LNCaP clone FGC (cell line): ENCODE measurements around the gene TMSB10.
"Not testable (repeated sequence)": the region's sequence is repeated elsewhere in the genome, so short reads cannot be mapped to it uniquely, and the experiment has no call there.

ENCODE experiments used
- DNase-seq: peaks from one replicate; pipeline ENCODE4 v3.0.0-alpha.2; 2011; ENCODE audit warnings: low read depth
- H3K4me3 ChIP-seq: 2 replicates; pipeline ENCODE4 v1.5.1; 2011; ENCODE audit warnings: mild to moderate bottlenecking, low read depth, low read length, control low read depth
- CTCF ChIP-seq: IDR thresholded peaks from 2 replicates; pipeline ENCODE4 v1.5.1; 2012; ENCODE audit warnings: mild to moderate bottlenecking; ENCODE audit not compliant: control insufficient read depth, insufficient read depth; ENCODE audit errors: extremely low read depth

TMSB10 gene

GRCh38 chr2:84874381-84875212, 30.9 kb upstream of the TMSB10 start:
- no peak for TF ChIP-seq CTCF
- DNase-seq: no peak
- H3K4me3 ChIP-seq: no peak overlapping the region

DNA sequence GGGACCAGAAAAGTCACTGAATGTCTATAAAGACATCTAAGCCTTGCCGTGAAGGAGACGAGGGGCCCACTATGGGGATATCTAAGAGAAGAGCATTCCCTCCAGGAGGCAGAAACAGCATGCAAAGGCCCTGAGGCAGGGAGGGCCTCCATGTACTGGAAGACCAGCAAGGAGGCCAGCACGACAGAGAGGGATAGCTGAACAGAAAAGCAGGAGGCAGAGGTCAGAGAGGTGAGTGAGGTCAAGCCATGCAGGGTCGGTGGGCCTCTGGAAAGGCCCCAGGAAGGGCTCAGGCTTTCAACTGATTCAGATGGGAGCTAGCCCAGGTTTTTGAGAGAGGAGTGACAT, 30.3 kb upstream of the TMSB10 start:
- no peak overlapping the region for H3K4me3 ChIP-seq
- no peak for DNase-seq
- TF ChIP-seq CTCF: no peak

- not testable (repeated sequence) for DNase-seq, H3K4me3 ChIP-seq
Observed at GRCh38 chr2:84875619-84876018, 29.8 kb upstream of the TMSB10 start.

DNA sequence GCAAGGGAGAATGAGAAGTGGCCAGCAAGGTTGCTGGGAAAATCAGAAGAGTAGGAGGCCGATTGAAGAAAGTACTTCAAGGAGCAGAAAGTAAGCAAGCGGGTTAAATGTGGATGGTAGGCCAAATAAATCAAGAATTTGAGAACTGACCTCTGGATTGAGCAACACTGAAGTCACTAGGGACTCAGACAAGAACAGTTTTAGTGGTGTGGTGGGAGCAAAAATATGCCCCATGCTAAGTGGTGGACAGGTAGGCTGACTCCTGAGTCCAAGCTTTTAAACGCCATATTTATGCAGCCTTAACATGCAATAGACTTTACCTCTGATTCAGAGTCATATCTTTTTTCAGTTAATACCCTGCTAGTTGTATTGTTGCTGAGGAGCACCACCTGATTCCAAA, 29.1 kb upstream of the TMSB10 start:
- TF ChIP-seq CTCF: no peak
- H3K4me3 ChIP-seq: no peak overlapping the region
- no peak for DNase-seq

DNA sequence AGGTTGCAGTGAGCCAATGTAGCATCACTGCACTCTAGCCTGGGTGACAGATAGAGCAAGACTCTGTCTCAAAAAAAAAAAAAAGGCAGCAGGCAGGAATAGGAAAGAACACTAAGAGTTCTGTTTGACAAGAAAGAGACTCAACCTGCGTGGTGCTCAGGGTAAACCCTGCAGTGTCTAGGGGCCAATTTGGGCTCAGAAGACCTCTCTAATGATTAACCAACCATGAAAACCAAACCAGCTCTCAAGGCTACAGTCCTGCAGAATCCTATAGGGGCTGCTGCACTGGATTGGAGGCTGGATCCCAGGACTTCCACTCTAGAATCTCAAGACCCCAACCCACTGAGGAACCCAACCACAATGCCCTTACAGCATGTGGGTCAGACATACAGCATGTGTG, 27.0 kb upstream of the TMSB10 start:
- TF ChIP-seq CTCF: no peak
- DNase-seq: no peak
- no peak overlapping the region for H3K4me3 ChIP-seq

- no peak overlapping the region for H3K4me3 ChIP-seq
- no peak for TF ChIP-seq CTCF
- no peak for DNase-seq
Observed at GRCh38 chr2:84878896-84879583, 26.4 kb upstream of the TMSB10 start.

DNA sequence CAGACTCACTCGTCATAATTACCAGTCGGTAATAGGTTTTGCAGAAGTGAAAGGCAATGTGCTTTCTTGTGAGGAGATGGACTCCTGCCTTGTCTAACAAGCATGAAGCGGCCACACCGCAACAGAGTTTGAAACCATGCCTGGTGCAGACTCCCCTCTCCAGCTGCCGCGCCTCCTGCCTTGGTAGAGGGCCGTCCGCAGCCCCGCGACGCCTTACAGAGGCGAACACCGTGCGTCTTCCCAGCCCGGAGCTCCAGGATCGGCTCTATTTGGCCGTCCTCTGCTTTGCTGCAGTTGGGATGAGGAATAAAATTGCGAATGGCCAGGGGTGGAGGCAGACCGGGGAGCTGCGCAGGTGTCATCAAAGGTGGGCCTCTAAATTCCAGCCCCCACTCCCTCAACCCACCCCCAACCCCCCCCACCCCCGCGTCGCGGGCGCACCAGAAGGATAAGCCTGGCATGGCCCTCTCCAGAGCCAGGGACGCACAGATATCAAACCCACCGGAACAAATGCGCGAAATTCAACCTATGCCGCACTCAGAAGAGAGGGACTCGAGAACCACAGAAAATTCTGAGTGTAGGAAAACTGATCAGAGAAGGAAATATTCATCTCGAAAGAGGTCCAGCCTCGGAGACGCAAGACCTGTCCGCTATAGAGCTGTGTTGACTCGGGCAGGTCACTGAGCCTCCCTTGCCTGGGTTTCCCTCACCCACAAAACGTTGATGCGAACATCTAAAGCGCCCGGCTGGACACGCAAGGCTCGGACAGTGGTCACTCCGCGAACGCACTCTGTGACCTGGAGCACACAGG, 25.7 kb upstream of the TMSB10 start:
- no peak overlapping the region for H3K4me3 ChIP-seq
- DNase-seq: no peak
- TF ChIP-seq CTCF: no peak
